SK-MEL-5 (cell line): ENCODE results near the gene IL13. TPM values are rescaled to one million over a fixed set of nuclear protein-coding genes. Genes with fewer than 3 reads are reported as not detected.
"Not testable (repeated sequence)": the region's sequence is repeated elsewhere in the genome, so short reads cannot be mapped to it uniquely, and the experiment has no call there.

Experiments used
- DNase-seq: peaks from one replicate; pipeline ENCODE4 v3.0.0-alpha.2; 2016; ENCODE audit warnings: low read depth, low spot score
- in situ Hi-C: cut with HindIII; loops from 2 replicates; pipeline ENCODE4 v1.10.0; 2016; ENCODE audit warnings: low sequenced_read_pairs, high pct_unique_total_duplicates, low pct_unique_long_range_greater_than_20kb
- total RNA-seq: library from RNA; depleted of rRNA; stranded (reverse); fragments of >200 nt; shearing (Covaris generic); gene quantifications from 2 replicates; pipeline ENCODE4 v1.2.3, GENCODE V29; 2014

Gene IL13
- total RNA-seq, 1 experiment from 2014 or later: not detected

DNA sequence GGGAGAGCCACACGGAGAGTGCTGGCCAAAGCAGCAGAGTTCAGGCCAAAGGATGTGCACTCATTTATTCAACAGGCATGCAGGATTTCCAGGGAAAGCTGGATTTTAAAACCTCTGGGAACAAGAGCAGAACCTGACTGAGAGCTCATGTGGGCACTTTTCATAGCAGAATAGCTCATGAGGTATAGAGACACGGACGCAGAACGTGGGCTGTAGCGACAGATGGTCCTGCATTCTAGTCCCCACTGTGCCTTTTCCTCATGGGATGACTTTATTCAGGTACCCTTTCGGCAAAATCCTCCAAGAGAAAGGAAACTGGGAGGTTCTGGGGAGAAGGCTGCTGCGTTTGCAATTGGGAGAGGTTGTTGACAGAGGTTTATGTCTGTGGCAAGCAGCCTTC is 21.2 kb downstream of the IL13 start:
- DNase-seq: no peak
- in situ Hi-C loops: no loop called here

GRCh38 chr5:132679717-132680380 is 21.9 kb downstream of the IL13 start:
- in situ Hi-C loops: no loop called here
- DNase-seq: no peak

DNA sequence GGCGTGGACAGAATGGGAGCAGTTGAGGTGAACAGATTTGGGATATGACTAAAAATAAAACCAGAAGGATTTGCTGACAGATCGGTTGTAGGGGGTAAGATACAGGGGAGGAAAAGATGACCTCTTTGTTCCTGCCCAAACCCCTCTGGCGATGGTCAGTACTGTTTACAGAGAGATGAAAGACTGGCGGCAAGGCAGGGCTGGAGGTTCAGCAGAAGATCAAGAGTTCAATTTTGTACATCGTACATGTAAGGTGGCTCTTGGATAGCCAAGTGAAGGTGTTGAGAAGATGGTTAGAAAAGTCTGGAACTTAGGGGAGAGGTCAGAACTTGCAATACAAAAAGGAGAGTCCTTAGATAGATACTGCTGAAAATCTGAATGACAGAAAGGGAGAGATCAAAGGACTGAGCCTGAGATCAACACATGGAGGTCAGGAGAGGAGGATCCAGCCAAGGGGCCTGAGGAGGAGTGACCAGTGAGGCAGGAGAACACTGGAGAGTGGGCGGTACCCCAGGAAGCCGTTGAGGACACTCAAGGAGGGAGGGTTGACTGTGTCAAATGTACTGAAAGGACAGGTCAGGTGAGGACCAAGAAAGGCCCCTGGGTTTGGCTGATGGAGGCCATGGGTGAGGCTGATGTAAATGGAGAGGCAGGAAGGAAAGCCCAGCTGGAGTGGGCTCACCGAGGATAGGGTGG is 23.0 kb downstream of the IL13 start:
- in situ Hi-C loops: no loop called here
- no peak for DNase-seq

DNA sequence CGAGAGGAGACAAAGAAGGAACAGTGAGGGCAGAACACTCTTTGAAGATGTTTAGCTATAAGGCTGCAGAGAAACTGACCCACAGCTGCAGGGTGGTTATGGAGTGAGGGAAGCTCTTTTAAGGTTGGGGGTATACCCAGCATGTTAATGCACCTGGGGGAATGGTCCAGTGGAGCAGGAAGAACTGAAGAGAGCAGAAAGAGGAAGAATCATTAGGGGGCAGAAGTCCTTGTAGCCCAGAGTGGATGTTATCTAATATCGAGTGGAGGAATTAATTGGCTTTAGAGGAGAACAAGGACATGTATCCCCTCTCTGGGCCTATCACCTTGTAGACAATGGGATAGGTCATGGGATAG is 23.5 kb downstream of the IL13 start:
- no peak for DNase-seq
- in situ Hi-C loops: no loop called here

GRCh38 chr5:132681983-132682382 is 24.0 kb downstream of the IL13 start:
- no peak for DNase-seq
- in situ Hi-C loops: no loop called here

GRCh38 chr5:132684491-132684890 is 26.5 kb downstream of the IL13 start:
- in situ Hi-C loops: no loop called here
- DNase-seq: no peak

GRCh38 chr5:132684922-132685720 is 27.1 kb downstream of the IL13 start:
- in situ Hi-C loops: no loop called here
- no peak for DNase-seq

GRCh38 chr5:132686193-132686592 is 28.2 kb downstream of the IL13 start:
- DNase-seq: no peak
- in situ Hi-C loops: no loop called here

GRCh38 chr5:132687995-132688394 is 30.0 kb downstream of the IL13 start:
- DNase-seq: no peak
- in situ Hi-C loops: no loop called here

DNA sequence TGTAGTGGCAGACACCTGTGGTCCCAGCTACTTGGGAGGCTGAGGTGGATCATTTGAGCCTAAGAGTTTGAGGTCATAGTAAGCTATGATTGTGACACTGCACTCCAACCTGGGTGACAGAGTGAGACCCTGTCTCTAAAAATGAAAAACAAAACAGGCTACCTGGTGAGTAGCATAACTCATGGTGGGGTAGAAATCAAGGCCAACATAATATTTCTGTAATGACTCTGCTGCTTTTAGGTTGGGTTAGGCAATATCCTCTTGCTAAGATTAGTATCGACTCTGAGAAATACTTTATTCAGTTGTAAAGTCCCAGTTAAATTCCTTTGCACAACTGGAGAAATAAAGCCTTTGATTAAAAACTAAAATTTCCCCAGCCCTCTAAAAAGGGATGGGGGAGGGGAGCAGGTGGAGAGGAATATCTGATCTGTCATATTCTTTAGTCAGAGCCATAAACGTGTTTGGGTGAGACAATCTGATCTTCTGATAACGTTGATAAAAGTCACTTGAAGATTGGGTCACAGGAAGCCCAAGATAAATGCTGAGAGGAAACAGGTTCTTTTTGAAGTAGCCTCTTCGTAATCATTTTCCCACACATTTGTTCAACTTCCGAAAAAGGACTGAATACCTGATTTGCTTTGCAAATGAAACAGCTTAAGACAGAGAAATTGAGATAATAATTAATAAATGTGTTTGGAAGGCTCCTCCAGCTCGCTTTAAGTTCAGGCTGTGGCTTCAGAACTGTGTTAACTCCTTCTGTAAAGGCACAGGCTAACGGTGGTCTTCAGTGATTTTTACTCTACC is 30.8 kb downstream of the IL13 start:
- in situ Hi-C loops: no loop called here
- DNase-seq: no peak

GRCh38 chr5:132689513-132689912 is 31.5 kb downstream of the IL13 start:
- in situ Hi-C loops: no loop called here
- no peak for DNase-seq

DNA sequence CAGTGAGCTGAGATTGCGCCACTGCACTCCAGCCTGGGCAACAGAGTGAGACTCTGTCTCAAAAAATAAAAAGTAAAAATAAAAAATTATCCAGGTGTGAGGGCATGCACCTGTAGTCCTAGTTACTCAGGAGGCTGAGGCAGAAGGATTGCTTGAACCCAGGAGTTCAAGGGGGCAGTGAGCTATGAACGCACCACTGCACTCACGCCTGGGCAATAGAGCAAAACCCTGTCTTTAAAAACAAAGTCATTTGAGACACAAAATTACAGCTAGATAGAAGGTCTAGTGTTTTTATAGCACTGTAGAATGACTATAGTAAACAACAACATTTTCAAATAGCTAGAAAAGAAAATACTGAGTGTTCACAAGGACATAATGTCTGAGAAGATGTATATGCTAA is 32.2 kb downstream of the IL13 start:
- no peak for DNase-seq
- in situ Hi-C loops: no loop called here

DNA sequence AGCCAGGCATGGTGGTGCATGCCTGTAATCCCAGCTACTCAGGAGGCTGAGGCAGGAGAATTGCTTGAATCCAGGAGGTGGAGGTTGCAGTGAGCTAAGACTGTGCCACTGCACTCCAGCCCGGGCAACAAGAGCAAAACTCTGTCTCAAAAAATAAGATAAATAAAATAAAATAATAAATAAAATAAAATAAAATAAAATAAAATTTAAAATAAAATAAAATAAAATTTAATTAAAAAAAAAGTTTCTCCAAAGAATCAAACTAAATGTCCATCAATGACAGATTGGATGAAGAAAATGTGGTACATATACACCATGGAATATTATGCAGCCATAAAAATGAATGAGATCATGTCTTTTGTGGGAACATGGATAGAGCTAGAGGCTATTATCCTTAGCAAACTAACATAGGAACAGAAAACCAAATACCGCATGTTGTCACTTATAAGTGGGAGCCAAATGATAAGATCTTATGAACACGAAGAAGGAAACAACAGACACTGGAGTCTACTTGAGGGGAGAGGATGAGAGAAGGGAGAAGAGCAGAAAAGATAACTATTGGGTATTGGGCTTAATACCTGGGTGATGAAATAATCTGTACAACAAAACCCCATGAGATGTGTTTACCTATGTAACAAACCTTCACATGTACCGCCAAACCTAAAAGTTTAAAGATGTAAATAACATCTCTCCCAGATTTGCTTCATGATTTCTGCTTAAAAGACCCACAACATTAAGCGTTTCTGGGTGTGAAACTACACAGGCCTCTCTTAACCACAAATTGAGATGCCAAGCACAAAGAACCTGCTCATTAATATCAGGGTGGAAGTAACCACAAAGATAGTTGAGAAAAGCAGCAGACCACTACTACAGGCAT is 34.0 kb downstream of the IL13 start:
- DNase-seq, in situ Hi-C loops: not testable (repeated sequence)

DNA sequence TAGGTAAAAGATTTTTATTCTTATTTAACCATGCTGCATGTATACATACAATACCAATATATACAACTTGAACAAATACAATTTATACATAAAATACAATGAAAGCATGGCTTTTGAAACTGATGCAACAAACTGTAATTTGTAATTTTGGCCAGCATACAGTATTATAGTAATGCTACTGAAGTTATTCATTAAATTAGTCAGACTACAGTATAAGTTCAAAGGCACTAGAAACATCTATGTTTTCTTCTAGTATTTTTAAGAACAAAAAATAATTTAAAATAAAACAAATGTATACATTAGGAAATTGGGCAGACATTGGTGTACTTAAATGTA is 34.6 kb downstream of the IL13 start:
- in situ Hi-C loops: no loop called here
- DNase-seq: no peak

GRCh38 chr5:132695956-132696355 is 38.0 kb downstream of the IL13 start:
- in situ Hi-C loops: no loop called here
- no peak for DNase-seq

DNA sequence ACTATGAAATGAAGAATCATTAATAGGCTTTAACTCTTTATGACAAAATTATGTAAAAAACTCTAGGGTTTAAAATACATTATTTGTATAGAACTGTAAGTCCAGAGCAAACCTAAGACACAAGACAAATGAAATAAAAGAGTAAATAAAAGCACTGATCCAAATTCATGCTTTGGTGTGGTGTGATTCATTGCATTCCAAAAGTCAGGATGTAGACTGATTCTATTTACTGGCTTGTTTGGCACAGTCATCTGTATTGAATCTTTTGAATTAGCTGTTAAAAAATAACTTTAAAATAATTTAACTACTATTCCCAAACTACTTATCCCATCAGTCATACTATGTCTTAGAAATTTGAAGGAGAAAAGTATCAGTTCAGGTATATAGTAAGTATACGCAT is 46.9 kb downstream of the IL13 start:
- no peak for DNase-seq
- in situ Hi-C loops: no loop called here

DNA sequence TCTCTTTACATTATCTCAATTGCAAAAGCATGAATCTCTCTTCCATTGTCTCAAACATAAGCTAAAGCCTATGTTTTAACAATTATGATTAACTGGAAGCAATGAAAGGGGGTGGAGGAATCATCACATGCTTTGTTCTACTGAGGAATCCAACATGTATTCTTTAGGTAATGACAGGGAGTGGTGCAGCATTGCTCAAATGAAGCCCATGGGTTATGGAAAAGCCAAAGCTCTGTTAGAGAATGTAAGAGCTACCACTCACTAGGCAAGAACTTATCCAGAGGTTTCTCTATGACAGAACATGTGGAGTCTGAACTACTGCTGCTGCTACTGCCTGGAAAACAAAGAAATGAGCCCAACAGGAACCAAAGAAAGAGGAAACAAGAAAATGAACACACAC is 50.7 kb downstream of the IL13 start:
- in situ Hi-C loops: no loop called here
- DNase-seq: no peak
